GM12892 (cell line): ENCODE measurements around the gene SRRM1.

ENCODE experiments used
- POLR2A ChIP-seq: IDR thresholded peaks from 2 replicates; pipeline ENCODE4 v1.6.1; 2011; ENCODE audit warnings: low read depth, low read length, control low read depth
- POLR2AphosphoS5 ChIP-seq: IDR thresholded peaks from 2 replicates; pipeline ENCODE4 v1.6.1; 2011; ENCODE audit warnings: low read depth, low read length, control low read depth
- TAF1 ChIP-seq: IDR thresholded peaks from 2 replicates; pipeline ENCODE4 v1.6.1; 2011; ENCODE audit warnings: low read depth, mild to moderate bottlenecking, control low read depth, low read length, borderline replicate concordance

DNA sequence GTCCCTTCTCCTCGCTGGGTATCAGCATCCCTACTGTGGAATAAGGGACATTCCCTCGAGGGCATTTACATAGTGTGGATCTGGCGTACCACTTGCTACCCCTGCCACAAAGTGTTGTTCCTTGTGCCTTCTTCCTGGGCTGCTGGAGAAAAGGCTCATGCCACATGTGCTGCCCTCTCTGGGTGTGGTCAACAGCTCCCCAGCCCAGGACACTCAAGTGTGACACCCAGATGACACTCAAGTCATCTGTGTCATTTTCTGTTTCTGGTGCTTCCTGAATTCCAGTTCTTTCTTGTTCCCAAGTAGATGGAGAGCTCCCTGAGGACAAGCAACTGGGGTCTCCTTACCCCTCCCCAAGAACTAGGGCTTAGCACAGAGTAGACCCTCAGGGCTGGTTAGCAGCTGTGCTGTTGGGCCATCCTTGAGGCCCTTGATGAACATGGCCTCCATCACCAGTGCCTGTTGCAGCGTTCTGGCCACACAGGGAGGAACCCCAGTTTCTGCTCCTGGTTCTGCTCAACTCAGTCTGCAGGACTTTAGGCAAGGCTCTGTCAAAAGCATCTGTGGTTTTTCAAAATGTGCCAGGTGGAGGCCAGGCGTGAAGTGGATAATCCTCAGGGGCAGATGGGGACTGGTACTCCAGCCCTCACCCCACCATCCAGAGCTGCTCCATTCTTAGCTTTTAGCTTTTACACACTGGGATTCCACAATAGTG is 53.1 kb downstream of the SRRM1 start:
- TF ChIP-seq TAF1 (no peak), POLR2AphosphoS5 (no peak), POLR2A (no peak)
